RWPE2 (cell line): ENCODE measurements around the gene CCDC93.

Source experiments
- ATAC-seq: fragments of 200-7000 bp; cut with Tn5 transposase; 3 replicates; pipeline ENCODE4 v1.9.1; 2021; ENCODE audit warnings: low read depth
- DNase-seq: peaks from one replicate; pipeline ENCODE4 v3.0.0-alpha.2; 2020; ENCODE audit warnings: low spot score
- H3K27ac ChIP-seq: fragments of 450-650 bp; 2 replicates; pipeline ENCODE4 v1.5.1; 2017; ENCODE audit warnings: mild to moderate bottlenecking; ENCODE audit not compliant: poor library complexity, severe bottlenecking
- H3K27me3 ChIP-seq: fragments of 250-450 bp; sonication (Bioruptor Pico); 2 replicates; pipeline ENCODE4 v1.5.1; 2021; ENCODE audit warnings: mild to moderate bottlenecking, moderate library complexity; ENCODE audit not compliant: insufficient read depth, poor library complexity, severe bottlenecking
- H3K36me3 ChIP-seq: fragments of 250-450 bp; sonication (Bioruptor Pico); 2 replicates; pipeline ENCODE4 v1.5.1; 2020; ENCODE audit warnings: low read depth, mild to moderate bottlenecking, moderate library complexity
- H3K4me1 ChIP-seq: fragments of 250-450 bp; sonication (Bioruptor Pico); 2 replicates; pipeline ENCODE4 v1.5.1; 2021; ENCODE audit warnings: mild to moderate bottlenecking, moderate library complexity; ENCODE audit not compliant: insufficient read depth, poor library complexity, severe bottlenecking
- H3K4me3 ChIP-seq: fragments of 250-450 bp; sonication (Bioruptor Pico); 2 replicates; pipeline ENCODE4 v1.5.1; 2021; ENCODE audit warnings: mild to moderate bottlenecking, moderate library complexity; ENCODE audit not compliant: severe bottlenecking
- H3K9me3 ChIP-seq: fragments of 250-450 bp; sonication (Bioruptor Pico); 2 replicates; pipeline ENCODE4 v1.5.1; 2021; ENCODE audit warnings: mild to moderate bottlenecking, moderate library complexity; ENCODE audit not compliant: severe bottlenecking
- CTCF ChIP-seq: fragments of 450-650 bp; IDR thresholded peaks from one replicate; pipeline ENCODE4 v1.5.1; 2017; ENCODE audit warnings: mild to moderate bottlenecking, moderate library complexity; ENCODE audit not compliant: poor library complexity, severe bottlenecking

The CCDC93 gene

GRCh38 chr2:117963446-117963845, 50.4 kb downstream of the CCDC93 start:
- no peaks in the 10 kb centered on the region for H3K27me3 ChIP-seq
- ATAC-seq (no peak), DNase-seq (no peak)
- TF ChIP-seq CTCF = no peak
- no peak overlapping the region for H3K4me3 ChIP-seq
- peaks cover 4% of the 10 kb centered on the region for H3K4me1 ChIP-seq
- peaks cover 76% of the 10 kb centered on the region for H3K36me3 ChIP-seq
- H3K9me3 ChIP-seq = no peaks in the 10 kb centered on the region
- H3K27ac ChIP-seq = no peak overlapping the region

- DNase-seq (no peak), ATAC-seq (no peak)
- H3K36me3 ChIP-seq = peaks cover 81% of the 10 kb centered on the region
- no peak for TF ChIP-seq CTCF
- no peaks in the 10 kb centered on the region for H3K27me3 ChIP-seq
- peaks cover 13% of the 10 kb centered on the region for H3K4me1 ChIP-seq
- no peaks in the 10 kb centered on the region for H3K9me3 ChIP-seq
- no peak overlapping the region for H3K4me3 ChIP-seq
- no peak overlapping the region for H3K27ac ChIP-seq
These were observed 52.7 kb downstream of the CCDC93 start for GRCh38 chr2:117961201-117961600.

GRCh38 chr2:117960231-117960630, 53.6 kb downstream of the CCDC93 start:
- no peak for TF ChIP-seq CTCF
- H3K9me3 ChIP-seq = no peaks in the 10 kb centered on the region
- peaks cover 13% of the 10 kb centered on the region for H3K4me1 ChIP-seq
- H3K4me3 ChIP-seq = no peak overlapping the region
- H3K36me3 ChIP-seq = peaks cover 87% of the 10 kb centered on the region
- H3K27ac ChIP-seq = no peak overlapping the region
- no peaks in the 10 kb centered on the region for H3K27me3 ChIP-seq
- ATAC-seq (no peak), DNase-seq (no peak)

- DNase-seq (no peak), ATAC-seq (peak; percentile 89)
- no peak for TF ChIP-seq CTCF
- Histone ChIP-seq H3K27me3 (no peaks in the 10 kb centered on the region), H3K27ac (peak overlapping the region; percentile 15), H3K4me3 (no peak overlapping the region), H3K36me3 (peaks cover 84% of the 10 kb centered on the region), H3K4me1 (peaks cover 13% of the 10 kb centered on the region), H3K9me3 (no peaks in the 10 kb centered on the region)
These were observed 55.7 kb downstream of the CCDC93 start for GRCh38 chr2:117958186-117958585.

DNA sequence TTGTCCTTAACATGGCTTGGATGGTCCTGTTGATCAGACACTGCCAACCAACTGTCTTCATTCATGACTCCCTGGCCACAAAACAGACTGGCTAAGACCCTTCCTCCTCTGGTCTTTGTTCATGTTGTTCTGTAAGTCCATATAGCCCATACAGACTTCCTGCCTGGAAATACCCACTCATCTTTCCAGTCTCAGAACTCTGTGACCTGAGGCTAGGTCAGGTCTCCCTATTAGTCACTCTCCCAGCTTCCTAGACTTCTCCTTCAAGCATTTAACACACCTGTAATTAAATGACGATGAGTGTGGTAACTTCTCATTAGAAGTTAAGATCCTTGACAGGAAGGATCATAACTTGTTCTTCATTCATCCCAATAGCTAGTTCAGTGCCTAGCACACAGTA, 56.3 kb downstream of the CCDC93 start:
- no peak overlapping the region for H3K4me3 ChIP-seq
- ATAC-seq = no peak; the same call in 2 of the 3 replicates
- peak overlapping the region; percentile 15 for H3K27ac ChIP-seq
- no peak for TF ChIP-seq CTCF
- H3K4me1 ChIP-seq = peaks cover 13% of the 10 kb centered on the region
- H3K27me3 ChIP-seq = no peaks in the 10 kb centered on the region
- peaks cover 85% of the 10 kb centered on the region for H3K36me3 ChIP-seq
- H3K9me3 ChIP-seq = no peaks in the 10 kb centered on the region
- no peak for DNase-seq
